Right renal pelvis (tissue), 4 donors: ENCODE measurements around the gene GABRB1. TPM values are rescaled to one million over a fixed set of nuclear protein-coding genes. Genes with fewer than 3 reads are reported as not detected.
"Not testable (repeated sequence)": the region's sequence is repeated elsewhere in the genome, so short reads cannot be mapped to it uniquely, and the experiment has no call there.

Experiments
- DNase-seq, 4 donors: peaks; one replicate each; pipeline ENCODE4 v3.0.0-alpha.2; 2013; ENCODE audit warnings: low read depth in 4 of 4, low spot score in 3 of 4, missing footprints in 1 of 4
- polyA plus RNA-seq, 4 donors: library from polyadenylated mRNA; unstranded; fragments of 120-200 nt; gene quantifications; one replicate each; pipeline ENCODE4 v1.2.1, GENCODE V29; 2013; ENCODE audit not compliant: insufficient read length in 4 of 4

The GABRB1 gene
- polyA plus RNA-seq, 4 donors: 0.26 to 0.64 (median 0.52) TPM

GRCh38 chr4:47373709-47374108 lies 342.3 kb downstream of the GABRB1 start:
- DNase-seq: no peak

- DNase-seq: no peak
Observed at GRCh38 chr4:47374477-47374876, 343.1 kb downstream of the GABRB1 start.

- not testable (repeated sequence) for DNase-seq
Observed at GRCh38 chr4:47378021-47378530, 346.7 kb downstream of the GABRB1 start.

GRCh38 chr4:47381172-47381571 lies 349.8 kb downstream of the GABRB1 start:
- DNase-seq: no peak

GRCh38 chr4:47382846-47383360 lies 351.5 kb downstream of the GABRB1 start:
- DNase-seq: no peak

- DNase-seq: peak in 3 of 4 donors; percentile 4 to 5 (median 4)
Observed at GRCh38 chr4:47383829-47384427, 352.6 kb downstream of the GABRB1 start.

- no peak for DNase-seq
Observed at GRCh38 chr4:47386146-47386545, 354.8 kb downstream of the GABRB1 start.

- no peak for DNase-seq
Observed at GRCh38 chr4:47386561-47387235, 355.3 kb downstream of the GABRB1 start.

- DNase-seq: no peak
Observed at GRCh38 chr4:47390428-47391125, 359.2 kb downstream of the GABRB1 start.

GRCh38 chr4:47391256-47391655 lies 359.9 kb downstream of the GABRB1 start:
- no peak for DNase-seq

- no peak for DNase-seq
Observed at GRCh38 chr4:47406408-47406807, 375.0 kb downstream of the GABRB1 start.

GRCh38 chr4:47410271-47410670 lies 378.9 kb downstream of the GABRB1 start:
- DNase-seq: no peak

- DNase-seq: peak in 3 of 4 donors; percentile 16 to 52 (median 50)
Observed at GRCh38 chr4:47413521-47413920, 382.2 kb downstream of the GABRB1 start.

GRCh38 chr4:47415719-47416118 lies 384.4 kb downstream of the GABRB1 start:
- no peak for DNase-seq

GRCh38 chr4:47418147-47418546 lies 386.8 kb downstream of the GABRB1 start:
- no peak for DNase-seq

GRCh38 chr4:47419296-47419695 lies 387.9 kb downstream of the GABRB1 start:
- no peak for DNase-seq

GRCh38 chr4:47425628-47426027 lies 394.3 kb downstream of the GABRB1 start:
- no peak for DNase-seq

- no peak for DNase-seq
Observed at GRCh38 chr4:47427935-47428334, 396.6 kb downstream of the GABRB1 start.

- DNase-seq: no peak
Observed at GRCh38 chr4:47432749-47433148, 401.4 kb downstream of the GABRB1 start.

- DNase-seq: no peak
Observed at GRCh38 chr4:47434931-47435330, 403.6 kb downstream of the GABRB1 start.

- no peak for DNase-seq
Observed at GRCh38 chr4:47442980-47443379, 411.6 kb downstream of the GABRB1 start.
